A549 (cell line): Measurements from ENCODE around the gene ZNF292. TPM values are rescaled to one million over a fixed set of nuclear protein-coding genes. Genes with fewer than 3 reads are reported as not detected.

Source experiments
- ATAC-seq, 2 experiments: fragments of 200-7000 bp in 1 of 2; fragments of >200 bp in 1 of 2; cut with Nextera tagmentation in 1 of 2; cut with Tn5 transposase in 1 of 2; 3 replicates each; pipeline versions ENCODE4 v1.8.0 to v1.9.1; 2018 to 2020; ENCODE audit warnings: mild to moderate bottlenecking in 1 of 2, moderate library complexity in 1 of 2
- CTCF ChIA-PET: fragments of 300-600 bp; sonication (Branson Sonifier 250); formaldehyde crosslinking; extraction: SDS; loops from one replicate; lab custom pipeline; 2021; ENCODE audit warnings: antibody characterized with exemption, inconsistent platforms; lab: Yijun Ruan, JAX
- POLR2A ChIA-PET: fragments of 350-600 bp; formaldehyde crosslinking; extraction: SDS; loops from one replicate; lab custom pipeline; 2021; ENCODE audit warnings: antibody characterized with exemption, inconsistent platforms; lab: Yijun Ruan, JAX
- DNase-seq, 2 experiments: peaks; one replicate each; pipeline versions ENCODE4 v3.0.0 to v3.0.0-alpha.2; 2011 to 2016; ENCODE audit warnings: low read depth in 1 of 2, low spot score in 1 of 2
- FAIRE-seq: peaks from 2 replicates; lab custom pipeline; 2011; peaks lifted over from hg19 to GRCh38; lab: Jason Lieb, UNC
- H3K27ac ChIP-seq, 2 experiments: fragments of >200 bp; sonication (Bioruptor Twin); formaldehyde crosslinking; 3 replicates each; pipeline ENCODE4 v1.5.1; 2016 to 2017
- H3K4me1 ChIP-seq: fragments of >200 bp; sonication (Bioruptor Twin); formaldehyde crosslinking; 3 replicates; pipeline ENCODE4 v1.6.1; 2016
- H3K4me2 ChIP-seq: fragments of >200 bp; sonication (Bioruptor Twin); formaldehyde crosslinking; 3 replicates; pipeline ENCODE4 v1.6.1; 2016
- H3K4me3 ChIP-seq: fragments of >200 bp; sonication (Bioruptor Twin); formaldehyde crosslinking; 3 replicates; pipeline ENCODE4 v1.5.1; 2016
- H3K9me3 ChIP-seq: fragments of >200 bp; sonication (Bioruptor Twin); formaldehyde crosslinking; 3 replicates; pipeline ENCODE4 v1.6.1; 2016
- BCL3 ChIP-seq: fragments of >200 bp; sonication (Bioruptor Twin); formaldehyde crosslinking; IDR thresholded peaks from 3 replicates; pipeline ENCODE4 v1.6.1; 2016
- BHLHE40 ChIP-seq: IDR thresholded peaks from 2 replicates; pipeline ENCODE4 v1.6.1; 2012; ENCODE audit warnings: low read depth, low read length, inconsistent platforms
- CBX8 ChIP-seq: fragments of 200-600 bp; sonication (generic); IDR thresholded peaks from 2 replicates; pipeline ENCODE4 v1.6.1; 2016
- CTCF ChIP-seq: fragments of >200 bp; sonication (Bioruptor Twin); formaldehyde crosslinking; IDR thresholded peaks from 3 replicates; pipeline ENCODE4 v1.5.1; 2016
- E2F6 ChIP-seq: IDR thresholded peaks from 2 replicates; pipeline ENCODE4 v1.6.1; 2012; ENCODE audit warnings: low read depth, borderline replicate concordance
- EHMT2 ChIP-seq: fragments of 200-600 bp; sonication (generic); IDR thresholded peaks from 2 replicates; pipeline ENCODE4 v1.6.1; 2016; ENCODE audit warnings: antibody characterized with exemption, low read depth, mild to moderate bottlenecking, moderate library complexity
- ELK1 ChIP-seq: fragments of 150-350 bp; IDR thresholded peaks from 2 replicates; pipeline ENCODE4 v1.6.1; 2014; ENCODE audit warnings: low read depth, mild to moderate bottlenecking, low read length
- EP300 ChIP-seq, 2 experiments: fragments of >200 bp; sonication (Bioruptor Twin); formaldehyde crosslinking; IDR thresholded peaks; 2 replicates in 1 of 2; 3 replicates in 1 of 2; pipeline ENCODE4 v1.6.1; 2016 to 2017
- HOXA7 ChIP-seq: fragments of 250-450 bp; sonication (Bioruptor Pico); IDR thresholded peaks from 2 replicates; pipeline ENCODE4 v1.5.0; 2020; ENCODE audit warnings: mild to moderate bottlenecking, moderate library complexity
- HOXB13 ChIP-seq: fragments of 250-450 bp; sonication (Bioruptor Pico); IDR thresholded peaks from 2 replicates; pipeline ENCODE4 v1.5.0; 2020; ENCODE audit warnings: low read depth, mild to moderate bottlenecking, moderate library complexity
- HOXB5 ChIP-seq: fragments of 250-450 bp; sonication (Bioruptor Pico); IDR thresholded peaks from 2 replicates; pipeline ENCODE4 v1.5.0; 2020; ENCODE audit warnings: mild to moderate bottlenecking, moderate library complexity
- KDM1A ChIP-seq: fragments of 200-600 bp; sonication (generic); IDR thresholded peaks from 2 replicates; pipeline ENCODE4 v1.6.1; 2016; ENCODE audit warnings: low read depth, mild to moderate bottlenecking
- MAFK ChIP-seq: fragments of 450-650 bp; IDR thresholded peaks from 2 replicates; pipeline ENCODE4 v1.6.1; 2014; ENCODE audit not compliant: partially characterized antibody
- NFE2L2 ChIP-seq: fragments of 150-350 bp; conservative IDR thresholded peaks from 2 replicates; pipeline ENCODE4 v1.6.1; 2014; ENCODE audit warnings: low read length
- NR3C1 ChIP-seq: fragments of >200 bp; sonication (Bioruptor Twin); formaldehyde crosslinking; IDR thresholded peaks from 3 replicates; pipeline ENCODE4 v1.6.1; 2017
- POLR2AphosphoS2 ChIP-seq: conservative IDR thresholded peaks from 2 replicates; pipeline ENCODE4 v1.6.1; 2012; ENCODE audit warnings: low read length, improper control_type of control experiment, inconsistent platforms
- REST ChIP-seq: fragments of 200-600 bp; sonication (generic); IDR thresholded peaks from 2 replicates; pipeline ENCODE4 v1.6.1; 2016; ENCODE audit warnings: antibody characterized with exemption, mild to moderate bottlenecking, moderate library complexity
- RFX5 ChIP-seq: fragments of 450-650 bp; IDR thresholded peaks from 2 replicates; pipeline ENCODE4 v1.7.1; 2014; ENCODE audit warnings: antibody characterized with exemption, mild to moderate bottlenecking, moderate library complexity
- RNF2 ChIP-seq: fragments of 200-600 bp; sonication (generic); IDR thresholded peaks from 2 replicates; pipeline ENCODE4 v1.6.1; 2016; ENCODE audit warnings: low read depth, mild to moderate bottlenecking, antibody characterized with exemption, moderate library complexity, borderline replicate concordance
- SMC3 ChIP-seq: fragments of >200 bp; sonication (Bioruptor Twin); formaldehyde crosslinking; IDR thresholded peaks from 3 replicates; pipeline ENCODE4 v1.6.1; 2018; ENCODE audit warnings: inconsistent platforms
- SREBF2 ChIP-seq: fragments of 450-650 bp; IDR thresholded peaks from 2 replicates; pipeline ENCODE4 v1.6.1; 2014; ENCODE audit warnings: mild to moderate bottlenecking, moderate library complexity
- TFCP2L1 ChIP-seq: fragments of 250-450 bp; sonication (Bioruptor Pico); IDR thresholded peaks from 2 replicates; pipeline ENCODE4 v1.5.0; 2021; ENCODE audit warnings: mild to moderate bottlenecking
- USF2 ChIP-seq: fragments of 450-650 bp; IDR thresholded peaks from 2 replicates; pipeline ENCODE4 v1.6.1; 2014; ENCODE audit warnings: antibody characterized with exemption
- ZFP36 ChIP-seq: fragments of 450-650 bp; IDR thresholded peaks from 2 replicates; pipeline ENCODE4 v1.6.1; 2014; ENCODE audit warnings: borderline replicate concordance; ENCODE audit not compliant: partially characterized antibody
- ZSCAN20 ChIP-seq: fragments of 250-450 bp; sonication (Bioruptor Pico); IDR thresholded peaks from 2 replicates; pipeline ENCODE4 v1.8.0; 2022; ENCODE audit warnings: mild to moderate bottlenecking, moderate library complexity
- WGBS: methylation state at CpG from one replicate; pipeline ENCODE4 v1.1.6; 2017; ENCODE audit errors: missing lambda C conversion rate; 5-methylcytosine and 5-hydroxymethylcytosine counted together
- polyA plus RNA-seq, 4 experiments: library from polyadenylated mRNA; depleted of rRNA in 3 of 4; stranded (reverse); fragments of >200 nt; fragmentation: RNase III in 1 of 4; extraction: RNeasy Plus Mini Kit Qiagen cat#74134 plus additional on column Dnase treatment in 1 of 4; gene quantifications; 2 replicates in 3 of 4; 3 replicates in 1 of 4; pipeline ENCODE4 v1.2.3, GENCODE V29; 2011 to 2017

Gene ZNF292
- polyA plus RNA-seq, 2 of the 4 experiments (the other 2 are of a cell fraction) = 2.5 to 7.5 TPM

GRCh38 chr6:87180105-87180728, 24.9 kb downstream of the ZNF292 start:
- POLR2A ChIA-PET = no interaction called here
- CTCF ChIA-PET = interaction anchor here (1.2 kb wide), 1 partner anchor 41 kb away, joined by 3 read pairs; no protein-coding TSS in a partner anchor

GRCh38 chr6:87181903-87182302, 26.5 kb downstream of the ZNF292 start:
- FAIRE-seq = no peak
- POLR2A ChIA-PET = interaction anchor here (0.6 kb wide), 1 partner anchor 497 kb away, joined by 3 read pairs; no protein-coding TSS in a partner anchor
- TF ChIP-seq ELK1 (no peak), NFE2L2 (no peak), CTCF (no peak), SMC3 (no peak), NR3C1 (no peak), RNF2 (no peak), ZFP36 (no peak), CBX8 (no peak), TFCP2L1 (CRISPR knock-in tag) (no peak), E2F6 (no peak)

More at GRCh38 chr6:87180105-87180728, 24.9 kb downstream of the ZNF292 start:
- TF ChIP-seq NR3C1 (no peak), RFX5 (no peak), HOXB13 (CRISPR knock-in tag) (no peak), ZSCAN20 (CRISPR knock-in tag) (no peak), HOXA7 (CRISPR knock-in tag) (no peak), KDM1A (no peak), EHMT2 (no peak), MAFK (no peak), POLR2AphosphoS2 (no peak), SREBF2 (no peak), REST (no peak), BHLHE40 (no peak), EP300 (IDR thresholded peaks at IDR 0.05) (no peak), RNF2 (no peak), TFCP2L1 (CRISPR knock-in tag) (no peak), HOXB5 (no peak), BCL3 (no peak), USF2 (no peak)
- DNase-seq (no peak), FAIRE-seq (no peak), ATAC-seq (no peak)
- 88% methylated on average over 5 of the region's 7 CpGs for WGBS
- Histone ChIP-seq H3K4me3 (no peak overlapping the region), H3K27ac (no peak overlapping the region), H3K4me2 (no peak overlapping the region), H3K4me1 (peaks cover 6% of the 10 kb centered on the region; the same call in 2 of the 3 replicates), H3K9me3 (no peaks in the 10 kb centered on the region)

More at GRCh38 chr6:87181903-87182302, 26.5 kb downstream of the ZNF292 start:
- Histone ChIP-seq H3K4me2 (no peak overlapping the region), H3K4me1 (peaks cover 6% of the 10 kb centered on the region; the same call in 2 of the 3 replicates), H3K9me3 (no peaks in the 10 kb centered on the region), H3K27ac (no peak overlapping the region), H3K4me3 (no peak overlapping the region)
- DNase-seq = no peak
- ATAC-seq = no peak
- CTCF ChIA-PET = interaction anchor here (0.8 kb wide), 1 partner anchor 43 kb away, joined by 3 read pairs; no protein-coding TSS in a partner anchor
- 95% methylated on average over 6 of the region's 6 CpGs for WGBS
